Glutamatergic neuron (in vitro differentiated cells): Measurements from ENCODE around the gene NCAPG2. TPM values are rescaled to one million over a fixed set of nuclear protein-coding genes. Genes with fewer than 3 reads are reported as not detected.
"Not testable (repeated sequence)": the region's sequence is repeated elsewhere in the genome, so short reads cannot be mapped to it uniquely, and the experiment has no call there.

Source experiments
- DNase-seq: peaks from one replicate; pipeline ENCODE4 v3.0.0; 2022
- H3K27ac Mint-ChIP-seq: one replicate; pipeline ENCODE4 v1.8.0; 2020; ENCODE audit warnings: mild to moderate bottlenecking, mixed read lengths, inconsistent platforms; ENCODE audit not compliant: unreplicated experiment
- H3K27me3 Mint-ChIP-seq: one replicate; pipeline ENCODE4 v1.8.0; 2020; ENCODE audit warnings: mild to moderate bottlenecking, moderate library complexity, mixed read lengths, inconsistent platforms; ENCODE audit not compliant: unreplicated experiment
- H3K36me3 Mint-ChIP-seq: one replicate; pipeline ENCODE4 v1.8.0; 2020; ENCODE audit warnings: mild to moderate bottlenecking, mixed read lengths, inconsistent platforms; ENCODE audit not compliant: unreplicated experiment
- H3K4me1 Mint-ChIP-seq: one replicate; pipeline ENCODE4 v1.8.0; 2020; ENCODE audit warnings: mild to moderate bottlenecking, low read depth, mixed read lengths, inconsistent platforms; ENCODE audit not compliant: unreplicated experiment
- H3K4me3 Mint-ChIP-seq: one replicate; pipeline ENCODE4 v1.8.0; 2020; ENCODE audit warnings: mild to moderate bottlenecking, mixed read lengths, inconsistent platforms; ENCODE audit not compliant: unreplicated experiment
- H3K9me3 Mint-ChIP-seq: one replicate; pipeline ENCODE4 v1.8.0; 2020; ENCODE audit warnings: mild to moderate bottlenecking, moderate library complexity, mixed read lengths, inconsistent platforms; ENCODE audit not compliant: unreplicated experiment
- CTCF ChIP-seq: fragments of 200-600 bp; sonication (generic); IDR thresholded peaks from one replicate; pipeline ENCODE4 v1.5.0; 2021; ENCODE audit not compliant: partially characterized antibody, unreplicated experiment
- total RNA-seq: library from RNA; stranded (reverse); fragmentation: NEBNext Ultra II Directional; extraction: Animal tissue kit (Norgen Biotek cat#: 25700); gene quantifications from one replicate; pipeline ENCODE4 v1.2.1, GENCODE V29; 2021; ENCODE audit not compliant: unreplicated experiment

Gene NCAPG2
- total RNA-seq, 1 donor from 2014 or later, result 27.2 TPM

- peaks cover 5% of the 10 kb centered on the region for H3K36me3 Mint-ChIP-seq
- H3K27ac Mint-ChIP-seq, result no peak overlapping the region
- H3K4me1 Mint-ChIP-seq, result peaks cover 24% of the 10 kb centered on the region
- peaks cover 11% of the 10 kb centered on the region for H3K27me3 Mint-ChIP-seq
- peaks cover 13% of the 10 kb centered on the region for H3K9me3 Mint-ChIP-seq
- peak overlapping the region; percentile 63 for H3K4me3 Mint-ChIP-seq
- no peak for TF ChIP-seq CTCF
- DNase-seq, result no peak
Measured at GRCh38 chr7:158702196-158702595, 2.4 kb downstream of the NCAPG2 start.

GRCh38 chr7:158700008-158700407 is 4.6 kb downstream of the NCAPG2 start:
- Mint-ChIP-seq H3K4me3 (no peak overlapping the region), H3K36me3 (peaks cover 5% of the 10 kb centered on the region), H3K27ac (no peak overlapping the region), H3K27me3 (peaks cover 6% of the 10 kb centered on the region), H3K9me3 (peaks cover 11% of the 10 kb centered on the region), H3K4me1 (peaks cover 17% of the 10 kb centered on the region)
- TF ChIP-seq CTCF, result no peak
- no peak for DNase-seq

GRCh38 chr7:158699341-158699740 is 5.3 kb downstream of the NCAPG2 start:
- no peak for TF ChIP-seq CTCF
- H3K27ac Mint-ChIP-seq, result no peak overlapping the region
- peaks cover 6% of the 10 kb centered on the region for H3K27me3 Mint-ChIP-seq
- peaks cover 17% of the 10 kb centered on the region for H3K4me1 Mint-ChIP-seq
- H3K9me3 Mint-ChIP-seq, result peaks cover 11% of the 10 kb centered on the region
- no peak overlapping the region for H3K4me3 Mint-ChIP-seq
- no peak for DNase-seq
- peaks cover 5% of the 10 kb centered on the region for H3K36me3 Mint-ChIP-seq

- Mint-ChIP-seq H3K4me3 (no peak overlapping the region), H3K36me3 (peaks cover 5% of the 10 kb centered on the region)
- no peak for TF ChIP-seq CTCF
Measured at GRCh38 chr7:158698657-158699195, 5.9 kb downstream of the NCAPG2 start.

GRCh38 chr7:158697597-158697996 is 7.0 kb downstream of the NCAPG2 start:
- not testable (repeated sequence) for H3K27ac Mint-ChIP-seq, H3K27me3 Mint-ChIP-seq, H3K4me3 Mint-ChIP-seq, H3K36me3 Mint-ChIP-seq, DNase-seq, H3K9me3 Mint-ChIP-seq
- H3K4me1 Mint-ChIP-seq, result peaks cover 13% of the 10 kb centered on the region

More at GRCh38 chr7:158698657-158699195, 5.9 kb downstream of the NCAPG2 start:
- Mint-ChIP-seq H3K4me1 (peaks cover 17% of the 10 kb centered on the region), H3K27me3 (peaks cover 6% of the 10 kb centered on the region), H3K9me3 (peaks cover 11% of the 10 kb centered on the region), H3K27ac (no peak overlapping the region)
- DNase-seq, result no peak
